Inflammatory macrophage treated with lipopolysaccharide for 4 hours (primary cell): ENCODE measurements around the gene CAMTA1.
"Not testable (repeated sequence)": the region's sequence is repeated elsewhere in the genome, so short reads cannot be mapped to it uniquely, and the experiment has no call there.

ENCODE experiments used
- DNase-seq: peaks from one replicate; pipeline ENCODE4 v3.0.0-alpha.2; 2020

CAMTA1 gene

GRCh38 chr1:7587773-7588456, 802.7 kb downstream of the CAMTA1 start:
- DNase-seq: no peak

- no peak for DNase-seq
Measured at GRCh38 chr1:7588457-7588827, 803.2 kb downstream of the CAMTA1 start.

GRCh38 chr1:7589080-7589735, 804.0 kb downstream of the CAMTA1 start:
- no peak for DNase-seq

GRCh38 chr1:7589774-7590425, 804.6 kb downstream of the CAMTA1 start:
- DNase-seq: no peak

GRCh38 chr1:7590426-7590790, 805.2 kb downstream of the CAMTA1 start:
- DNase-seq: no peak

- no peak for DNase-seq
Measured at GRCh38 chr1:7591565-7591964, 806.3 kb downstream of the CAMTA1 start.

- no peak for DNase-seq
Measured at GRCh38 chr1:7592120-7592798, 807.0 kb downstream of the CAMTA1 start.

GRCh38 chr1:7594002-7594713, 808.9 kb downstream of the CAMTA1 start:
- DNase-seq: no peak

GRCh38 chr1:7594714-7595295, 809.6 kb downstream of the CAMTA1 start:
- no peak for DNase-seq

- no peak for DNase-seq
Measured at GRCh38 chr1:7595336-7595735, 810.1 kb downstream of the CAMTA1 start.

- no peak for DNase-seq
Measured at GRCh38 chr1:7596126-7596965, 811.1 kb downstream of the CAMTA1 start.

- not testable (repeated sequence) for DNase-seq
Measured at GRCh38 chr1:7598058-7598457, 812.8 kb downstream of the CAMTA1 start.

GRCh38 chr1:7604906-7605305, 819.7 kb downstream of the CAMTA1 start:
- DNase-seq: not testable (repeated sequence)

GRCh38 chr1:7606096-7606495, 820.8 kb downstream of the CAMTA1 start:
- no peak for DNase-seq

GRCh38 chr1:7607097-7607496, 821.8 kb downstream of the CAMTA1 start:
- DNase-seq: no peak

- DNase-seq: no peak
Measured at GRCh38 chr1:7608628-7609305, 823.5 kb downstream of the CAMTA1 start.

- no peak for DNase-seq
Measured at GRCh38 chr1:7609311-7609994, 824.2 kb downstream of the CAMTA1 start.

- no peak for DNase-seq
Measured at GRCh38 chr1:7610106-7610731, 825.0 kb downstream of the CAMTA1 start.

GRCh38 chr1:7610936-7611335, 825.7 kb downstream of the CAMTA1 start:
- DNase-seq: no peak

- no peak for DNase-seq
Measured at GRCh38 chr1:7611421-7612010, 826.3 kb downstream of the CAMTA1 start.
